Fibroblast of upper back skin (primary cell): ENCODE data around the gene COQ9.
"Not testable (repeated sequence)": the region's sequence is repeated elsewhere in the genome, so short reads cannot be mapped to it uniquely, and the experiment has no call there.

Experiments
- DNase-seq: peaks from one replicate; pipeline ENCODE4 v3.0.0-alpha.2; 2013

COQ9 gene

DNA sequence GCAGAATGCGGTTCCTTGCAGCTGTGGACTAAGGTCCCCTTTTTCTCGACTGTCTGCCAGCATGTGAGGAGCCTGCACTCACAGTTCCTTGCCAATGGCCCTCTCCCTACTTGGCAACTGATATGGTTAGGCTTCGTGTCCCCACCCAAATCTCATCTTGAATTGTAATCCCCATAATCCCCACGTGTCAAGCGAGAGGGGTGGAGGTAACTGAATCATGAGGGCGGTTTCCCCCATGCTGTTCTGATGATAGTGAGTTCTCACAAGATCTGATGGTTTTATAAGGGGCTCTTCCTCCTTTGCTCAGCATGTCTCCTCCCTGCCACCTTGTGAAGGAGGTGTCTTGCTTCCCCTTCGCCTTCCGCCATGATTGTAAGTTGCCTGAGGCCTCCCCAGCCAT lies 20.0 kb upstream of the COQ9 start:
- no peak for DNase-seq

DNA sequence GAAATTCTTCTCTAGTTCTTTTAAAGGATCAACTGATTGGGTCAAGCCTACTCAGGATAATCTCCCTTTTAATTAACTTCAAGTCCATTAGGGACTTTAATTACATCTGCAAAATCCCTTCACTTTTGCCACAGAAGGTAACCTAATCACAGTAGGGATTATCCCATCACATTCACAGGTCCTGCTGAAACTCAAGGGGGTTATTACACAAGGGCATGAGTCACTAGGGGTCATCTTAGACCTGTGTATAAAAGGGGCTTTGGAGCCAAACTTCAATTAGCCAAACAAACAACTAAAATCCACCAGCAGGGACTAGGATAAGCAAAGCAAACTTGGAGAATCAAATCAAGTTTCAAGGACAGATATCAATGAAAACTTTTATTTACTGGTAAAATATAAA lies 19.5 kb upstream of the COQ9 start:
- DNase-seq = no peak

DNA sequence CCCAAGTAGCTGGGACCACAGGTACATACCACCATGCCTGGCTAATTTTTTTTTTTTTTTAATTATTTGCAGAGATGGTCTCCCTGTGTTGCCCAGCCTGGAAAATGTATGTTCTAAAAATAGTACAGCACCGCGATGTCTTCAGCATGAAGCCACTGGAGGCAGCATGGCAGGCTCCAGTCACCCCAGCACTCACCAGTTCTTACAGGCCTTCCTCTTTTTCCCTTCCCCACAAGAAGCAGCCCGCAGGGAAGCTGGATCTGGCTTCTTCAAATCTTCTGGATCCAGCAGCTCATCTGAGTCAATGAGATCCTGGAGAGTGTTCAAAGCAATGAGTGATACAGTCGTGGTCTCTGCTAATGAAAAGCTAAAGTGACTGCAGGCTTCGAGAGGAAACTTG lies 16.3 kb upstream of the COQ9 start:
- no peak for DNase-seq

DNA sequence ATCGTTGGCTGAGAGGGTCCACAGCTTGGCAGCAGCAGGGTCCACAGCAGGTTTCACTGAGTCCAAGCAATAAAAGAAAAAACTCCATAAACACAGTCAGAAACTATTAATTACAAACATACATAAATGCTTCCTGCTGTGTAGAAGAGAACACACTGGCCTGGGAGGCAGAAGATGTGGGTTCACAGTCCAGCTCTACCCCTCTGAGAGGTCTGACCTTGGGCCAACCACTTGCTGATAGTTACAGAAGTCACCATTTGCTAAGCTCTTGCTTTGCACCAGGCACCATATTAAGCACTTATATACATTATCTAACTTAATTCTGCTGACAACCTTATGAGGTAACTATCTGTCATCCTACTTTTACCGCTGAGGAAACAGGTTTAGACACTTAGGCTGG lies 14.8 kb upstream of the COQ9 start:
- DNase-seq = no peak

DNA sequence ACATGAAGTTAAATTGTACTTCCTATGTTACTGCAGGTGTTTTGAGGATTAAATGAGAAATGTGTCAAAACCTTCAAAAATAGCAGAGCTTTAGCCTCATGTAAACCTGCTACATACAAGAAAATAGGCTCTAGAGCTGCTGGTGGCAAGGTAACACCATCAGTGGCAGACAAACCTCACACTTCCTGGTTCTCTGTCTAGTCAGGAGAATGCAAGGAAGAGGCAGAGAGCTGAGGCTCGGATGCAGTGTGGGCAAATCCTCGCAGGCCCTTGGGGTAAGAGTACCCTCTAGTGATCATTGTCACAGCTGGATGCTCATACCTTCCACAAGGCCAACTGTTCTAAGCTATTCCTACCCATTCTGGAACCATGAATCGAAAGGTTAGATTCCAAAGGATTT lies 14.3 kb upstream of the COQ9 start:
- DNase-seq = no peak

DNA sequence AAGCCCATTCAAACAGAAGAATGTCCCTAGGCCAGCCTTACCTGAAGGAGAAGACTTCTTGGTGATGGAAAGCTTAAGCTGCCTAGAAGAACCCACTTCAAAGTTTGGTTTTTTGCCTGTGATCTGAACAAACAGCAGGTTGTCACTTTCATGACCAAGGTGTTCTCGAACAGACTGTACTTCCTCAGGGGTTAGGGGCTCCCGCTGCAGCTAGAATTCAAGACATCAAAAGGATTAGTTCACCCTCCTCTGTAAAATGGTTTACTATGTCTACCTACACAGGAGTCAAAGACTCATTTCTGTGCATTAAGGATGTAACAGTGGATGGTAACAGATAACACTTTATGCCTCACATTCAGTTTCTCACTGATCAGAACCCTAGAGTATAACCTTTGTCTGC lies 13.3 kb upstream of the COQ9 start:
- no peak for DNase-seq

DNA sequence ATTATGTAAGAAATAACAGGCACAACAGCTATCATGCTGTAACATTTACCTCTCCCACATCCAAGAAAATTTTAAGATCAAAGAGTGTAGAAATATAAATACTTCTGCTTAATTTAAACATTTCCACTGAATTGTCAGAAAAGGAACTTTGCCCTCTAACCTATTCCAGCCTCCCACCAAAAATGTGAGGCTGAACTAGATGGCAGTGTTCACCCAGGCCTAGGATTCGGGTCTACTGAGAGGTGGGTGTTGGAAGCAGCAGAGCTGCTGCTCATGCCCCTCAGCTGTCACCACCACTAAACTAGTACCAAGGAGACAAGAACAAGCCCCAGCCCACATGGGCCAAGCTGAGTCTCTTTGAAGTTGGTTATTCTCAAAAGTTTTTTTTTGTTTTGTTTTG lies 11.4 kb upstream of the COQ9 start:
- DNase-seq = no peak

DNA sequence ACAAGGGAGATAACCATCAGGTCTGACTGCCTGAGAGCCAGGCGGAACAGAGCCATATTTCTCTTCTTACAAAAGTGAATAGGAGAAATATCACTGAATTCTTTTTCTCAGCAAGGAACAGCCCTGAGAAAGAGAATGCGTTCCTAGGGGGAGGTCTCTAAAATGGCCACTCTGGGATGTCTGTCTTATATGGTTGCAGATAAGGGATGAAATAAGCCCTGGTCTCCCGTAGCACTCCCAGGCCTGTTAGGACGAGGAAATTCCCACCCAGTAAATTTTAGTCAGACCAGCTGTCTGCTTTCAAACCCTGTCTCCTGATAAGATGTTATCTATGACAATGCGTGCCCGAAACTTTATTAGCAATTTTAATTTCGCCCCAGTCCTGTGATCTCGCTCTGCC lies 7.3 kb upstream of the COQ9 start:
- DNase-seq = not testable (repeated sequence)

DNA sequence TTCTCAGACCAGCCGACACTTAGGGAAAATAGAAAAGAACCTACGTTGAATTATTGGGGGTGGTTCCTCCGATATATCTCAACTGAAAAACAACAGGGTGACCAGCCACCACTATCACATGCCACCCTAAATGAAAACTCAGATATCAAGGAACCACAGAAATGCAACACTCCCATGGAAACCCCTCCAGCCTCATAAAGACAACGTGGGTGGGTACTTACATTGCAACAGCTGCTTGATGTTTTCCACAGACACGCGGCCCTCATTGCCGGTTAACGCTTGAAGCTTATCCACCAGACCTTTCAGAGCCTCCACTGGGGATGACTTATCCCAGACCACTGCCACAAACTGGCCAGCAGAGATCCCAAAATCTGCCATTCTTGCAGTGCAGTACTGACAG lies 6.7 kb upstream of the COQ9 start:
- not testable (repeated sequence) for DNase-seq

DNA sequence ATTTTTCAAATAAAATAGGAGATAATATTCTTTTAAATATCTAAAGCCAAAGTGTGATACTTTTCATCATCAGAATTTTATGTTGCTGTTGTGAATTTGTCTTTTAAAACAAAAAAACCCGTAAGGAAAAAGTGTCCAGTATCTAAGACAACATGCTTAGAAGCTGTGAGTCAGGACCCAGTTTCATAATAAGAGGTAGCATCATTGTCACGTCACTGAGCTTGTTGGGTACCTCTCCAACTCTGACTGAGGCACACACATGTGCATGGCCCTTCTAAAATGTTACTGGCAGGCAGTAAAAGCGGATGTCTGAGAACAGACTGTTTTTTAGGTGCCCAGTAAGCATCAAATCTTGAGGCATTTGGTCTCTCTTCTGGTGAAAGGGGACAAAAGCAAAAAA lies 2.6 kb upstream of the COQ9 start:
- no peak for DNase-seq

DNA sequence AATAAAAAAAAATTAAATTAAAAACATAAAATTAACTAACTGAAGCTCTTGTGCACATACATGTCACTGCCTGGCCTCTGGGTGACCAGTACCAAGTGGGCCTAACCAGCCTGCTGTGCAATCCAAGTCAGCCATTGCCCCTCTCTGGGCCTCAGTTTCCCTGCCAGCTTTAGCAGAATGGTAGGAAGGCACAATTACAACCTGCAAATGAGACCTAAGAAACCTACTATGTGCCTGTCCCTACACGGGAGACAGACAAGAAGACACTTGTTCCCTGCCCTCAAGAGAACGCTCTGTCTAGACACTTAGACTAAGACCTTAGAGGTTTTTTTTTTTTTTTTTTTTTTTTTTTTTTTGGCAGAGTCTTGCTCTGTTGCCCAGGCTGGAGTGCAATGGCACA lies 1.8 kb upstream of the COQ9 start:
- DNase-seq = no peak

DNA sequence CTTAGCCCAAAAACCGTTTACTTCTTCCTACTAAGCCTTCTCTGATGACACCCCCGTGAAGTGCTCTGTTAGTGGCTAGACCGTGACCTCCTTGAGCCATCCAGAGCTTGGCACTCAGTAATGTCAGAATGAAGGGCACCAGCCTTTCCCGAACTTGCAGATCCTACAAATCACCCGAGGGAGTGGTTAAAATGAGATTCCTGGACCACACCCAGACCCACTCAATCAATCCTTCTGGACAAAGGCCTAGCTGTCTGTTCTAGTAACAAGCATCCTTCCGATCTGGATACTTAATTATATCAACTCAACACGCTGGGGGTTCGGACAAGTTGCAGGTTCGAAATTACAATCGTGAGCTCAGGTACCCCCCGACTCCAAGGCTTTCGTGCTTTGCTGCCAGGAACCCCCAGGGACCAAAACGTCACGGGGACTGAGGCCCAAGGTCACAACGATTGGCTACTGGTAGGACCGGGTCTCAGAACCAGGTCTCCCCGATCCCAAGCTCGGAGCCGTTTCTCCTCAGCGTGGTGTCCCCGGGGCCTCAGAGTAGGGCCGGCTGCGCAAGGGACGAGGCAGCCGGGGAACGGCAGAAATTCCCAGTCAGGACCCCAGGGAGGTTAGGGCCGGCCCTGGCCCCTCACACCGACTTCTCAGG lies 621 bp upstream of the COQ9 start:
- DNase-seq = peak; percentile 9

DNA sequence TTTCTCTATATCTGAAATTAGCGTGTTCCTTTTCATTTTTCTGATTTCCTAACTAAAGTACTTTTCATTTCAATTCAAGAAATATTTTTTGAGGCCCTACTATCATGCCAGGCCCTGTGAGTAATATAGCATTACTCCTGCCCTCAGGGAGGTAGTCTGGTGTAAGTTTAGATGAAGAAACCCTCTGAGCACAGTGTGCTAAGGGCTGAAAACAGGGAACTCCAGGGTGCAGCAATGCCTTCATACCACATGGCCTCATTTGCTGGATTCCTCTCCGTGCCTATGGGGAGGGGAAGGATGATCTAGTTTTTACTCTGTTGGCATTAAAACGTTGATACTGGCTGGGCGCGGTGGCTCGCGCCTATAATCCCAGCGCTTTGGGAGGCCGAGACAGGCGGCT lies 4.7 kb downstream of the COQ9 start:
- DNase-seq = no peak

DNA sequence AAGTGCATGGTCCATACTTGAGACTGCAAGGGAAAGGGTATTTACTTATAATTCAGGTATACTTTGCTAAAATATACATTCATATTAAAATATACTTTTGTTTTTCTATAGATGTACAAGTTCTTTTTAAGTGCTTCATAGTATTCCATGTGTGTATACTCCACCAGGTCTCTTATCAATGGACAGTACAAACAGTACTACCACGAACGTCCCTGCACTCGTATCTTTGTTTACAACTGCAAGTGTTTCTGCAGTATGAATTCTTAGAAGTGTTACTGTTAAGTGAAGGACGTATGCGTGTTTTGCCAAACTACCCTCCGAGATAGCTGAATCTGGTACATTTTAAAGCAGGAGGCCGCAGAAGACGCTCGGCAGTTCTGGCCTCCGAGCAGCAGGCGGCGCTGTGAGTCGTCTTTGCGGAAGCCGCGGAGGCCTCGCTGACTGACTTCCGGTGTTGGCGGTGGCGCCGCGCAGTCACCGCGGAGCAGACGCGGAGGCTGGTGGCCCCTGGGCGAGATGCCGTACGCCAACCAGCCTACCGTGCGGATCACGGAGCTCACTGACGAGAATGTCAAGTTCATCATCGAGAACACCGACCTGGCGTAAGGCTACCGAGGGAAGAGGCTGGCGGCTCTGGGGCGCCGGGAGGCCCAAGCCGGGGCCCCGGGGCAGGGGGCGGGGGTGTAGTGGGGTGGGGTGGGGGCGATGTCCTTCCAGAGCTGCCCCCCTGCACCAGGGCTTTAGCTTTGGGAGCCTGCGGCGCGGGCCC lies 15.1 kb downstream of the COQ9 start, which contains the start of gene POLR2C:
Gene POLR2C (plus strand): TSS at position 471 of the 769 bp plus-strand sequence. CDS start 46 bp downstream, at position 517.
- peak; percentile 79 for DNase-seq

DNA sequence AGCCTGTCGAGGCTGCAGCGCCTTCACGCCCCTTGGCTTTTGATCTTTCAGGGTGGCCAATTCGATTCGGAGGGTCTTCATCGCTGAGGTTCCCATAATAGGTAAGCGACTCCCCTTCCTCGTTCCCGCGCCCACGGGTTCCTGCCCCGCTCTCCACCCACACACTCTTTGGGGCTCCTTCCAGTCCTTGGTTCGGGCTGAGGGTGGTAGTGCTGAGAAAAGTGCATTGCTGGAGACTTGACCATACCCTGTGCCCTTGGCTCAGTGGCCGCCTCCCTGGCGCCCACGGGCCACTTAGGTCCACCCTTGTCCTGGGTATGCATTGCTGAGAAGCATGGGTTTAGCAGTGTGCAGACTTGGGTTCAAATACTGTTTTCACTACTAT lies 15.7 kb downstream of the COQ9 start:
- no peak for DNase-seq

DNA sequence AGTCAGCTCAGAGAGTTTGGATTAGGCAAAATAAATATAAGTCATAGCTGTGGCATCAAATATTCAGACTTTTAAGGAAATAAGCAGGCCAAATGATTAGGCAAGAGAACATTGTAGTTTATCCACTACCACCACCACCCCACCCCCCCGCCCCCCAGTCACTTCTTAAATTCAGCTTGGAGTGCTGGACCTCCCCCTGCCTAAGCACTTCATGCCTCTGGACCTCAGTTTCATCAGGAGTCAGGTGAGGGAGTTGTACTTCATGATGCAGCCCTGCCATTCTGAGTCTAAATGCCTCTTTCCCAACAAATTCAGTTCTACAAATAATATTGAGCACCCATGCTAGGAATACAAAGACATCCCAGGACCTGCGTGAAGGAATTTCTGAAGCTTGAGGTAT lies 17.2 kb downstream of the COQ9 start:
- no peak for DNase-seq

DNA sequence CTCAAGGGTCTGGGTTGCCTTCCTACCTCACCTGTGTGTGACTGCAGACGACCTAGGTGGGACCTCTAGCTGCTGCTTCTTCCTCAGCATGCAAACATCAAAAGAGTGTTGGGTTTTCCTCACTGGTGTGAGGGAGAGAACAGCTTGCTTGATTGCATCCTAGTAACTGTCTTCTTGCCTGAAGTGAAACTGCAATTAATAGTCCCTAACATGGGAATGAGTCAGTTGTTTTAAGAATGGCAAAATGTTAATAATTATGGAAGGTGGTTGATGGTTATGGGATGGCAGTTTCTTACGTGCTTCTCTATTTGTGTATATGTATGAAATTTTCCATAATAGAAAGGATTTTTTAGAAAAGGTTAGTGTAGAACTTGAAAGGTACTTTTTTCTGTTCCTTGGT lies 21.1 kb downstream of the COQ9 start:
- DNase-seq = no peak

DNA sequence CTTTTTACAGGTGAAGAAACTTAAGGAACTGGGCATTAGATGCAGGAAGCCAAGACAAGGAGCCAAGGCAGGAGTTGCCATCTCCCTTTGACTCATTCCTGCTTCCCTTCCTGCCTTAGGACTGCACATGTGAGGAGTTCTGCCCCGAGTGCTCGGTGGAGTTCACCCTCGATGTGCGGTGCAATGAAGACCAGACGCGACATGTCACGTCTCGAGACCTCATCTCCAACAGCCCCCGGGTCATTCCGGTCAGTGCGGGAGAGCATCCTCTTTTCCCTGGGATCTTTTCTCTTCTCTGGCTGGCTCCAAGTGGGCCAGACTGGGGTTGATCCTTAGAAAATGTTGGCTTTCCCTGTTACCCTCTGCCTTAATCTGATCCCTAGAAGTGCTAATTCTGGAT lies 21.8 kb downstream of the COQ9 start:
- no peak for DNase-seq

DNA sequence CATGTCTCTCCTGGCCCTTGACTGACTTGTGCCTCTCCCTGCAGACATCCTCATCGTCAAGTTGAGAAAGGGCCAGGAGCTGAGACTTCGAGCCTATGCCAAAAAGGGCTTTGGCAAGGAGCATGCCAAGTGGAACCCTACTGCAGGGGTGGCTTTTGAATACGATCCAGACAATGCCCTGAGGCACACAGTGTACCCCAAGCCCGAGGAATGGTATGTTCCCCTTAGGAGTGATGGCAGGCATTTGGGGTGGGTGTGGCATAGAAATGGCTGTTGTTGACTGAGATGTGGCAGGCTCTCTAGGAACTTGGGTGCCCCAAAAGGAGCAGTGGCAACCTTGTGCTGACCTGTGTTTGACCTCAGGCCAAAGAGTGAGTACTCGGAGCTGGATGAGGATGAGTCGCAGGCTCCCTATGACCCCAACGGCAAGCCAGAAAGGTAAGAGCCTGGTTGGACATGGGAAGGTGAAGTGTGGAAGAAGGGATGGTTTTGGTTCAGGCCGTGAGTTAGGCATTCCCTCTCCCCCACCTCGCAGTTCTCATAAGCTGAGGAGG lies 22.7 kb downstream of the COQ9 start:
- no peak for DNase-seq

DNA sequence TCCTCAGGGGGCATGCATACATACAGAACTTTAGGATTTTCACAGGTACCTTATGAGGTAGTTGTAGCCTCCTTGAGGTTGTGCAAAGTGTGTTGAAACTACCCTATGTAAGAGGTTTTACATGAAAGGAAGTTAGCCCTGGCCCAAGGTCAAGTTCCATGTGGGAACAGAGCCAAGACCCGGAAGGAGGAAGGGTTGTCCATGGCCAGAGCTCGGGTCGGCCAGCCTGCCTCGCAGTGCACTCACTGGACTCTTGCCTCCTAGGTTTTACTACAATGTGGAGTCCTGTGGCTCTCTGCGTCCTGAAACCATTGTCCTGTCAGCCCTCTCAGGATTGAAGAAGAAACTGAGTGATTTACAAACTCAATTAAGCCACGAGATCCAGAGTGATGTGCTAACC lies 23.4 kb downstream of the COQ9 start:
- DNase-seq = no peak

DNA sequence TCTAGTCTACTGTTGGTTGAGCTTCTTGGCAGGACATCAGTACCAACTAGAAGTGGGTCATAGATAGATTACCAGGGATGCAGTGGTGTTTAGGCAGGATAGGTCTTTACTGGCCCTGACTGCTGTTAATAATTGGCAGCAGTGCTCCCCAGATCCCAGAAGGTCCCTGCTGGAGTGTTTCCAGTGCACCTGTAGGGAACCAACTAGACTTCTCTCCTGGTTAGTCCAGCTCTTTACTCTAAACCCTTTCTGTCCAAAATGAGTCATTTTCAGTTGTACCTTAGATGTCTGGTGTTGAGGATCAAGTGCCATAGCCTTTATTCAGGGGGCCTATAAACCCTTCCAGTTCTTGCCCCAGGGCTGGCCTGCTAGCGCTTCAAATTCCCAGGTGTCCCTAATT lies 23.9 kb downstream of the COQ9 start:
- no peak for DNase-seq

DNA sequence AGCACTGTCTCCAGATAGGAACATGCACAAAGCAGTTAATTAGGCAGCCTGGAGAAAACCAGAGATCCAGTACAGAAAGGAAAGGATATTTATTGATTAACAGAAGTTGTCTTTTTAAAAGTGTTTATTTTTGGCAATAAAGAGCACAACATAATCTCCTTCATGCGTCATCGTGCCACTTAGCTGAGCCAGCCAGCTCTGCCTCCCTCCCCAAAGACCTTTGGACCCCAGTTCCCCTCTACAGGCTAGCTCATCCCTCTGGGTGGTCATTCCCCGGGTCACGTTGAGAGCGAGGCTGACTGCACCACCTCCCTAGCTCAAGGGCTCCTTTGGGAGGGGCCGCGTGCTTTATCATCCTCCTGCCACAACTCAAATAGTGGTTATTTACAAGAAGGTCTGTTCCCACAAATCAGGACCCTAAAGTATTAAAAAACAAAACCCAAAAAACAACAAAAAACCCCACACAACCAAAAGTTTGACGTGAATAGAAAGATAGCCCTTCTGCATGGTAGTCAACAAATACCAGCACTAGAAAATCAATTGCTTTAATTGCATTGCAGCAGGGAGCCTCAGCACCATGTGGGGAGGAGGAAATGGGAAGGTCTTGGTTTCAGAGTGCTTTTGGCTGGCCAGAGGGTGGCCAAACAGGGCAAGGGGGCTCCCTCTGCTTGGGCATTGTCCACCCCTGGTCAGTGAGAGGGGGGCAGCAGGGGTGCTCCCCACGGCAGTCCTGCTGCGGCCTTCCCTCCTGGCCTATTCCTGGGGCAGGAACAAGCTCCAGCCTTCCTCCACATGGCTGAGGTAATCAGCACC lies 24.8 kb downstream of the COQ9 start:
- no peak for DNase-seq

DNA sequence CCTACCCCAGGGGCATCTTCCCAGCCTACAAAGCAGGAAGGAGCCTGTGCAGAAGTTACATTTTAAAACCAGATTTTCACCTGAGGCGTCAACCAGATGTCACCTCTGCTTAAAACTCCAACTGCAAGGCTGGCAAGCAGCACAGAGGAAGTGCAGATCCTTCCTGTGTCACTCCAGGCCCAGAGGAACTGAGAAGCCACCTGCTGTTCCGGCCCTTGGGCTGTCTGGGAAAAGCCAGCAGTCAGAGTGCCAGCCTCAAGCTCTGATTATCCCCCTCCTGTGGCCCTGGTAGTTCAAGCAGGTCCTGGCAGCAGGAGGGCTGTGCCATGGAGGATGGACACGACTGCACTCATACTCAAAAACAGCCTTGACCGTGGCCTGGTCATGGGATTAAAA lies 25.4 kb downstream of the COQ9 start:
- DNase-seq = no peak
